Stimulated activated naive B cell treated with anti-CD40 and anti-IgM and Interleukin-4, amounts not matched to agents 10 μg/mL and 1 μg/mL and 100 μg/mL, for 72 hours (primary cell): ENCODE measurements around the gene LRCH1.

Experiments used
- ATAC-seq, 2 donors: fragments of 150-1000 bp; cut with Tn5 transposase; replicated peaks; 2 replicates each; pipeline ENCODE4 v1.10.0; 2021; ENCODE audit warnings: moderate library complexity in 1 of 2
- DNase-seq: peaks from one replicate; pipeline ENCODE4 v3.0.0; 2021
- H3K27ac Mint-ChIP-seq: one replicate; pipeline ENCODE4 v1.8.0; 2022; ENCODE audit warnings: mild to moderate bottlenecking, mixed read lengths
- H3K27me3 Mint-ChIP-seq, 2 donors: one replicate each; pipeline ENCODE4 v1.8.0; 2022; ENCODE audit warnings: mixed read lengths in 2 of 2
- H3K36me3 Mint-ChIP-seq, 2 donors: one replicate each; pipeline ENCODE4 v1.8.0; 2022; ENCODE audit warnings: mixed read lengths in 2 of 2, mild to moderate bottlenecking in 1 of 2
- H3K4me1 Mint-ChIP-seq, 2 donors: one replicate each; pipeline ENCODE4 v1.8.0; 2022; ENCODE audit warnings: mixed read lengths in 2 of 2, mild to moderate bottlenecking in 1 of 2
- H3K4me3 Mint-ChIP-seq, 2 donors: one replicate each; pipeline ENCODE4 v1.8.0; 2022; ENCODE audit warnings: mild to moderate bottlenecking in 2 of 2, mixed read lengths in 2 of 2, moderate library complexity in 1 of 2
- H3K9me3 Mint-ChIP-seq, 2 donors: one replicate each; pipeline ENCODE4 v1.8.0; 2022; ENCODE audit warnings: mixed read lengths in 2 of 2, mild to moderate bottlenecking in 1 of 2

Gene LRCH1

DNA sequence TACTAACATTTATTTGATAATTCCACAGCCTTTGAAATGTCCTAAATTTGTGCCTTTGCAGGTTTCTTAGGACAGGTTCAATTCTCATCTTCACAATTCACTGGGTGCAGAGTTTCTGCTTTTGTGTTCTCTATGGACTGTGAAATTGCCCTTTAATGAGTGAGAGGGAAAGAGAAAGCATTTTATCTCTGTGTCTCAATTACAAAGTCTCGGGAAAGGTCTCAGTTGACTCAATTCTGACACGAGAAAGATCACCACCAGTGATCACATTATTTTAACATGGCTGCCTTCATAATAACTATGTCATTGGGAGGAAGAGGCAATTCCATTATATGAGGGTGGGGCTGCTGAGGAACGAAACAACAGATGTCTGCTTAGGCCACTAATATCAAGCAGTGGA is 26.2 kb upstream of the LRCH1 start:
- Mint-ChIP-seq H3K4me3 (no peak overlapping the region), H3K9me3 (no peaks in the 10 kb centered on the region), H3K27me3 (no peaks in the 10 kb centered on the region), H3K36me3 (no peaks in the 10 kb centered on the region), H3K27ac (no peak overlapping the region), H3K4me1 (peaks cover 0 to 2% of the 10 kb centered on the region in 2 donors)
- ATAC-seq (peak; percentile 46 to 50), DNase-seq (no peak)

DNA sequence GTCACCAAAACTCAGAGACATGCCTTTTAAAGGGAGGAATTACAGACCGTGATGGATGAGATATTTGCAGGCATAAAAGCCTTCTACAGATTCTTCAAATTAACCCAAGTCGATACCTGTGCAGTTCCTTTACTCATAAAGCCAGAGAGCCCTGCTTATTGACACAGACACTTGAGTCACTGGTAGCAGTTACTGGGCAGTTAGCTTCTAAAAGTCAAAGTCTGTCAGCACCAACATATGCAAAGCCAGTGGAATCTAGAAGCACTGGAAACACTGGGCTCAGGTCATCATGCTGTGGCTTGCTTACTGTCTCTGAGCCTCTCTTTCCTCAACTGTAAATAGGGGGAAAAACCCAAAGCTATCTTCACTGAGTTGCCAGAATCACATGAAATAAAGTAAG is 25.7 kb upstream of the LRCH1 start:
- no peak for ATAC-seq
- DNase-seq: no peak
- H3K36me3 Mint-ChIP-seq: no peaks in the 10 kb centered on the region
- no peak overlapping the region for H3K27ac Mint-ChIP-seq
- peaks cover 0 to 2% of the 10 kb centered on the region in 2 donors for H3K4me1 Mint-ChIP-seq
- H3K4me3 Mint-ChIP-seq: no peak overlapping the region
- no peaks in the 10 kb centered on the region for H3K27me3 Mint-ChIP-seq
- no peaks in the 10 kb centered on the region for H3K9me3 Mint-ChIP-seq

DNA sequence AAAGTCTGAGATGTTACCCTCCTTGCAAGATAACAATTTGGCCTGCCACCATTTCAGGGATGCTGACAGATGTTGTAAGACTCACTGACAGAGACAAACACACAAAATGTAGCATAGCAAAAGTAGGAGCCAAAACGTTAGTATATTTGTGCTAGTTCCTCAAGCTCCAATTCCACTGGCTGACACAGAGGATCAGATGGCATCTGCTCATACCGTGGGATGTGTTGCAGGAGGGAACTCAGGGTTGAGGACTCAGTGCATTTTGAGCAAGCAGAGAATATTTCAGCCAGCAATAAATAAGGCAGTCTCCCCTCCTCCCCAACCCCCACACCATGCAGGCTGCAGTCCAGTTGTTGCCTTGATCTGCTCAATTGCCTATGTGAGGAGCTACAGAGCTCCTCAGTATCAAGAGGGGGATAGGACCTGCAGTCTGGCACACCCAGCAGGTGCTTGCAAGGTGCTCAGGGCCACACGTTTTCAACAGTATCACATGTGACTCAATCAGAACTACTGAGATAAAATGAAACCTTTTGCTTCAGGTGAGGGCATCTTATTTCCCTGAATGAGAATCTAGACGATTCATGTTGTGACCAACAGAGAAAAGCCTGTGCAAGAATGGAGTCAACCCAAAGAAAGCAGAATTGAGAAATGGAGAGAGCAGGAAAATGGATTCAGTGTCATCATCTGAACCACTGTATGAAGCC is 23.6 kb upstream of the LRCH1 start:
- Mint-ChIP-seq H3K36me3 (no peaks in the 10 kb centered on the region), H3K9me3 (no peaks in the 10 kb centered on the region), H3K4me1 (peaks cover under 1 to 2% of the 10 kb centered on the region in 2 donors), H3K27me3 (no peaks in the 10 kb centered on the region), H3K4me3 (no peak overlapping the region), H3K27ac (no peak overlapping the region)
- ATAC-seq (peak; percentile 60 to 67), DNase-seq (no peak)

DNA sequence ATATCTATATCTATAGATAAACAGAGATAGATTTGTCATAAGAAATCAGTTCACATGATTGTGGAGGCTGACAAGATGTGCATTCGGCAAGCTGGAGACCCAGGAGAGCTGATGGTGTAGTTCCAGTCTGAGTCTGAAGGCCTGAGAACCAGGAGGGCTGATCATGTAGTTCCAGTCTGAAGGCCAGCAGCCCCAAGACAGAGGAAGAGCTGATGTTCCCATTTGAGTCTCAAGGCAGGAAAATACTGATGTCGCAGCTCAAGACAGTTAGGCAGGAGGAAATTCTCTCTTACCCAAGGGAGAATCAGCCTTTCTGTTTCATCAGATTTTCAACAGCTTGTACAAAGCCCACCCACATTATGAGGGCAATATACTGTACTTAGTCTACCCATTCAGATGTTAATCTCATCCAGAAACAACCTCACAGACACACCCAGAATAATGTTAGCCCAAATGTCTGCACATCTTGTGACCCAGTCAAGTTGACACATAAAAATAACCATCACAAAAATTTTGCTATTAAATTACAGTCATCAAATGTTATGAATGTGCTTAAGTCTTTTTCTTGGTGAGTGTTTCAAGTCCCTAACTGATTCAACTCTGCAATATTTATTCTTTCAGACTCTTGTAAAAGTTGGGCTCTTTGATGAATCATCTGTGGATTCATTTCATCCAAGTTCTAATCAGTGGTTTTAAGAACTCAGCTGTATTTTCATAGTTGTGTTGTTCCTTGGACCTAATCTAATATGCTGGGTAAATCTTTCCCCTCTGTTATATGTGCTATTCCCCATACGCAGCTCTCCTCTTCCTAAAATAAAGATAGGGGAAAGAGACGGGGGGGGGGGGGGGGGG is 22.7 kb upstream of the LRCH1 start:
- Mint-ChIP-seq H3K27me3 (no peaks in the 10 kb centered on the region), H3K4me1 (peaks cover 2 to 5% of the 10 kb centered on the region in 2 donors), H3K27ac (no peak overlapping the region), H3K4me3 (no peak overlapping the region), H3K9me3 (no peaks in the 10 kb centered on the region), H3K36me3 (no peaks in the 10 kb centered on the region)
- no peak for DNase-seq
- no peak for ATAC-seq

DNA sequence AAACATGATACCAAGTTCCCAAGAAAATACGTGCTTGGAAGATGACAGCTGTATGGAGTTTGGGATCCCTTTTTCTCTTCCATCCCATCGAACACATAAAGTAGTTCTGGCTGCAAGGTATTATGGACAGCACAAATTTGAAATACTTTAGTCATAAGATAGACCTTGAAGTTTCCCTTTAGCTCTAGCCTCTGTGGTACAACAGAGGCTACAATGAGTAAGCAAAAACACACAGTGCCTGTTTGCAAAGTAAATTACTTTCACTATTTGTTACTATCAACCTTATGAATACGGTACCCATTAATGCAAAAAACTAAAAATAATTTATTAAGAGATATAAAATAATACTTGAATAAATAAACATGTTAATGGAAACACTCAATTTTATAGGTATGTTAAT is 21.0 kb upstream of the LRCH1 start:
- DNase-seq (no peak), ATAC-seq (no peak)
- no peaks in the 10 kb centered on the region for H3K9me3 Mint-ChIP-seq
- H3K4me1 Mint-ChIP-seq: peaks cover 0 to 5% of the 10 kb centered on the region in 2 donors
- no peaks in the 10 kb centered on the region for H3K36me3 Mint-ChIP-seq
- H3K27ac Mint-ChIP-seq: no peak overlapping the region
- H3K4me3 Mint-ChIP-seq: no peak overlapping the region
- H3K27me3 Mint-ChIP-seq: no peaks in the 10 kb centered on the region

DNA sequence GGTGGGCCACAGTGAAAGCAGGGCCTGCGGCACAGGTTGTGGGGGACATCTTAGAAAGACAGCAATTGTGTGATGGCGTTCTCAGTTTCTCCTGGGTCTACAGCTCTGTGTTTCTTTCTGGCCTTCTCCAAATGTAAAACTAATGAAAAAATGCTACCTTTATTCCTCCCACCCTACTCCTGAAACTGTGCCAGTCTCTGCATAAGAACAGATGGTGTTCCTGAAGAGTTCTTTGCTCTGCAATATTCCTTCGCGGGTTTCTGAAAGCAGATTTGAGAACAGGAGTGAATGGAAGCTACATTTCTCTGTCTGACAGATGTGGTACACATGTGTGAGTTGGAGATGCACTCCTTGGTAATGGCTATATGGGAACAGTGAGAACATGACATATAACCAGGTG is 18.0 kb upstream of the LRCH1 start:
- Mint-ChIP-seq H3K4me3 (no peak overlapping the region), H3K4me1 (peaks cover 4 to 14% of the 10 kb centered on the region in 2 donors), H3K27ac (no peak overlapping the region), H3K27me3 (no peaks in the 10 kb centered on the region), H3K9me3 (no peaks in the 10 kb centered on the region), H3K36me3 (no peaks in the 10 kb centered on the region)
- ATAC-seq: no peak
- DNase-seq: no peak

DNA sequence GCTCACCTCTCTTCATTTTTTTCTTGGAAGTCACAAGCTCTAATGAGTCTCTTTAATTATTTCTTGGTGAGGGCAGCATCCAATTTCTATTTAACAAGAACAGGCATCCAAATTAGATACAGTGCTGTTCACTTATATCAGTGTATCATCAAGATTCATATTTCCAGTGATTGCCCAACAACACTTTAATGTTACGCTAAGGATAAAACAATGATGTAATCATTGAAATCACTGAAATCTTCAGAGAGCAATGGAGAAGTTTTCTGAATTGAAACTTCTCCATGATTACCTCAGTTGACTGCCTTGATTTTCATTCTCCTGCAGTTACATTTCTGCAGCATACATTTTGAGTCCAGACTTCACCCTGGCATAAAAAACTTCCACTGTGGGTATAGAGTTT is 17.1 kb upstream of the LRCH1 start:
- DNase-seq (no peak), ATAC-seq (no peak)
- Mint-ChIP-seq H3K27me3 (no peaks in the 10 kb centered on the region), H3K9me3 (no peaks in the 10 kb centered on the region), H3K27ac (no peak overlapping the region), H3K4me3 (no peak overlapping the region), H3K36me3 (no peaks in the 10 kb centered on the region), H3K4me1 (peaks cover 4 to 14% of the 10 kb centered on the region in 2 donors)

DNA sequence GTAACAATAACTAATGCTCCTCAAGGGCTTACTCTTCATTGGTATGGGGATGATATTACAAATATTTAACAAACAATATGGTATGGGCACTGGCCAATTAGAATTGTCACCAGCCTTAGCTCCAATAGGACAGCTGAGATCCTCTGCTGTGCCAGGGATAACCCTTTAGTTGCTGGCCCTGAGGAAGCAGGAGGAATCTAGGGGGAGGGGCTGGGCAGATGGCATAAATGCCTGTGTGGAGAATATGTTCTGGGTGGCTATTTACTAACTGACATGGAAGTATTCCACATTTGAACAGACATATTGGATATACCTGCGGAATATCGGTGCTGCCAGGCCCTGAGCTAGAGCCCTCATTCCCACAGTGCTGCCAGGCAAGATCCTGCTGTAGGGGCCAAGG is 16.6 kb upstream of the LRCH1 start:
- no peak overlapping the region for H3K4me3 Mint-ChIP-seq
- no peaks in the 10 kb centered on the region for H3K9me3 Mint-ChIP-seq
- DNase-seq (no peak), ATAC-seq (no peak)
- no peaks in the 10 kb centered on the region for H3K27me3 Mint-ChIP-seq
- peaks cover 4 to 14% of the 10 kb centered on the region in 2 donors for H3K4me1 Mint-ChIP-seq
- no peaks in the 10 kb centered on the region for H3K36me3 Mint-ChIP-seq
- H3K27ac Mint-ChIP-seq: no peak overlapping the region

DNA sequence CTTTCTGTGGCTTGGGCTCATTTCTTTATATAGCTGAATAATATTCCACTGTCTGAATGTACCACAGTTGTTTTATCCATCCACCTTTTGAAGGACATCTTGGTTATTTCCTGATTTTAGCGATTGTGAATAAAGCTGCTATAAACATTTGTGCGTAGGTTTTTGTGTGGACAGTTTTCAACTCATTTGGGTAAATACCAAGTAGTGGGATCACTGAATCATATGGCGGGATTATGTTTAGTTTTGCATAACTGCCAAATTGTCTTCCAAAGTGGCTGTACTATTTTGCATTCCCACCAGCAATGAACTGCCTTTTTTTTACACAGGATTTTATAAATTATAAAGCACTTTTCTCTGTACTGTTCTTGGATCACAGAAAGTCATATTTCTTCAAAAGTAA is 13.7 kb upstream of the LRCH1 start:
- Mint-ChIP-seq H3K27me3 (no peaks in the 10 kb centered on the region), H3K9me3 (no peaks in the 10 kb centered on the region), H3K36me3 (no peaks in the 10 kb centered on the region), H3K4me3 (no peak overlapping the region), H3K27ac (no peak overlapping the region), H3K4me1 (peaks cover 7 to 22% of the 10 kb centered on the region in 2 donors)
- DNase-seq (no peak), ATAC-seq (no peak)

DNA sequence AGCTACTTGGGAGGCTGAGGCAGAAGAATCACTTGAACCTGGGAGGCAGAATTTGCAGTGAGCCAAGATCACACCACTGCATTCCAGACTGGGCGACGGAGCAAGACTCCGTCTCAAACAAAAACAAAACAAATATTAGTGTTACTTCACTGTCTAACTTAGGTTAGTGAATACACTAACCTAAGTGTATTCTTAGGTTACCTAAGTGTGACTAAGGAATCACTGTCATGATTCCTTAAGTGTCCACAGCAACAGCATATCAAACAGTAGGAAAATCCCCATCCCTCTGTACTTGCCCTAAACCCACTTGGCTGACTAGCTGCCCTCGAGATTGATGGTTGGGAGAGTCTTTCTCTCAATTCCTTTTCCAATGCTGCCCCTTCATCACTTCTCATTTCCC is 11.8 kb upstream of the LRCH1 start:
- Mint-ChIP-seq H3K4me3 (no peak overlapping the region), H3K27ac (no peak overlapping the region), H3K27me3 (no peaks in the 10 kb centered on the region), H3K9me3 (no peaks in the 10 kb centered on the region), H3K36me3 (no peaks in the 10 kb centered on the region), H3K4me1 (peaks cover 7 to 16% of the 10 kb centered on the region in 2 donors)
- no peak for ATAC-seq
- DNase-seq: no peak

DNA sequence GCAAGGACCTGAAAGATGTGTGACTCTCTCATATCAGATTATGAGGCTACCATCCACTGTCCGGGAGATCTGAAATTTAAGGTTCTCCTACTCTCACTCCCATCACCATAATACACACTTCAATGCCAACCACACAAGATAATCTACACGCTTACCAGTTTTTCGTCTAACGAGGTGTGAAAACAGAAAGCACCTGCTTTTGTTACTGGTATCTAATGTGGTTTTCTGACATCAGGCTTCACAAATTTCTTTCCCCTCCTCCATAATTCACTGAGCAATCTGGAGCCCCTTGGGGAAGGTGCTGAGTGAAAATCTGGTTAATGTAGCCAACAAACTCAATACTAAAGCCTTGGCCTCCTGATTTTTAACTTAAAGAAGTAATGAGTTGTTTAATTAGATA is 10.1 kb upstream of the LRCH1 start:
- DNase-seq: no peak
- H3K36me3 Mint-ChIP-seq: no peaks in the 10 kb centered on the region
- peaks cover 3 to 8% of the 10 kb centered on the region in 2 donors for H3K4me1 Mint-ChIP-seq

DNA sequence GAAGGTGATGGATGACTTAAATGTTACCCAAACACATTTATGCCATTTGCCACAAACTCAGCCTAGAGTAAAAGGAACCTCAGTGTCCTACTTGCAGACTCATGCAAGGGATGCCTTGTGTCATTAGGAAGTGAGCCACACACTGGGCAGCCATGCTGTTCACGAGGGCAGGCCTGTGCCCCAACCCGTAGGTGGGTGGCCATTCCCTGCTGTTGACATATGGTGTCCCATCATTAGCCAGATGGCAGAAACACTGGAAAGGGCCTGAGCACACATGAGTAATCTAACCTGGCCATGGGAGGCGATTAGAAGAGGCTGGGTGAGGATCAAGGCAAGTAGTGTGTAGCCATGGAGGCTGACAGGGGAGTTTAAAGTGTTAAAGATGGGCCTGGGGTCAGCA is 9.7 kb upstream of the LRCH1 start:
- ATAC-seq: no peak
- Mint-ChIP-seq H3K36me3 (no peaks in the 10 kb centered on the region), H3K27ac (no peak overlapping the region)

More for the DNA sequence above, 10.1 kb upstream of the LRCH1 start:
- Mint-ChIP-seq H3K9me3 (no peaks in the 10 kb centered on the region), H3K27ac (no peak overlapping the region), H3K4me3 (no peak overlapping the region), H3K27me3 (no peaks in the 10 kb centered on the region)
- ATAC-seq: peak in 1 of 2 donors; percentile 22

DNA sequence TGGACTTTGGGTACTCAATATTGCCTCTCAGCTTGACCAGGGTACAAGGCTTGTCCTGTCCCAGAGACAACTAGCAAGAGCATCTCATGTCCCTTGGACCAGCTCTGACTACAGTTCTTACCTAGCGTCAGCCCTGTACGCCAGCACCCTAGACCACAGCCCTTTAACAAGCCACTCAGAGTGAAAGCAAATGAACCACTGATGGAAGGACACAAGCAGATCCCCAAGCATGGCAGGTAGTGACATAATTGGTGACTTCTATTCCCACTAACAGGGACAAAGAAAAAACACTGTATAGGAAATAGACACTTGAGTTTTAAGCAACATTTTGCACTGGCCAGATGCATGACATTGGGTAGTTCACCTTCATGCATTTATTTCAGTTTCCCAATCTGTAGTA is 8.8 kb upstream of the LRCH1 start:
- no peaks in the 10 kb centered on the region for H3K36me3 Mint-ChIP-seq
- no peak overlapping the region for H3K4me3 Mint-ChIP-seq
- no peaks in the 10 kb centered on the region for H3K27me3 Mint-ChIP-seq
- H3K9me3 Mint-ChIP-seq: no peaks in the 10 kb centered on the region
- H3K27ac Mint-ChIP-seq: no peak overlapping the region
- no peak for DNase-seq
- peaks cover 3 to 8% of the 10 kb centered on the region in 2 donors for H3K4me1 Mint-ChIP-seq
- ATAC-seq: peak in 1 of 2 donors; percentile 56

More for the DNA sequence above, 9.7 kb upstream of the LRCH1 start:
- H3K9me3 Mint-ChIP-seq: no peaks in the 10 kb centered on the region
- H3K4me1 Mint-ChIP-seq: peaks cover 3 to 8% of the 10 kb centered on the region in 2 donors
- no peak for DNase-seq
- H3K4me3 Mint-ChIP-seq: no peak overlapping the region
- no peaks in the 10 kb centered on the region for H3K27me3 Mint-ChIP-seq

DNA sequence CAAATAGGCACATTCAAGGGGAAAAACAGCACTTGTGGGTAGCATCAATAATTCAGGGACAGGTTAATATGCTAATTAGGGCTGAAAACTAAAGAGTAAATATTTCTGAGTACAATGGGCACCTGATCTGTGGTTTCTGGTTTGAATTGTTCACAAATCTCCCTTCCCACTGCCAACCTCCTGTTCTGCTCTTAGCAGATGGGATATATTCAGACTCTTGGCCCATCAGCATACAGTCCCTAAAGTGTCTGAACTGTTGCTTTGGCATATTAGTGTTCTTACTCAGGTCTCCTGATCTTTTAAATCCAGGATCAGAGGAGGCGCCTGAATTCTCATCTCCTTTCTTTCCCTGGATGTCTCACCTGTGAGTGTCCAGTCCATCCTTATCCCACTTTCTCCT is 8.2 kb upstream of the LRCH1 start:
- H3K36me3 Mint-ChIP-seq: no peaks in the 10 kb centered on the region
- DNase-seq: no peak
- H3K4me1 Mint-ChIP-seq: peaks cover 3 to 8% of the 10 kb centered on the region in 2 donors
- ATAC-seq: peak in 1 of 2 donors; percentile 22
- no peak overlapping the region for H3K27ac Mint-ChIP-seq
- H3K4me3 Mint-ChIP-seq: no peak overlapping the region
- H3K9me3 Mint-ChIP-seq: no peaks in the 10 kb centered on the region
- H3K27me3 Mint-ChIP-seq: no peaks in the 10 kb centered on the region
